H9 (cell line): Measurements from ENCODE around the gene NLRX1. TPM values are rescaled to one million over a fixed set of nuclear protein-coding genes. Genes with fewer than 3 reads are reported as not detected.

Experiments used
- DNase-seq: peaks from one replicate; pipeline ENCODE4 v3.0.0-alpha.2; 2017
- H2AFZ ChIP-seq: one replicate; pipeline ENCODE4 v1.6.1; 2013; ENCODE audit warnings: mild to moderate bottlenecking, low read length, control low read depth, moderate library complexity
- H2AK5ac ChIP-seq: 2 replicates; pipeline ENCODE4 v1.6.1; 2013; ENCODE audit warnings: low read length, control low read depth, mixed read lengths; ENCODE audit not compliant: insufficient read length
- H2BK120ac ChIP-seq: one replicate; pipeline ENCODE4 v1.6.1; 2013; ENCODE audit warnings: low read depth, mild to moderate bottlenecking, low read length, control low read depth, inconsistent platforms; ENCODE audit not compliant: poor library complexity, severe bottlenecking
- H2BK12ac ChIP-seq: 2 replicates; pipeline ENCODE4 v1.6.1; 2013; ENCODE audit warnings: low read length, control low read depth, mixed read lengths, low read depth; ENCODE audit not compliant: insufficient read length
- H2BK15ac ChIP-seq: 2 replicates; pipeline ENCODE4 v1.6.1; 2013; ENCODE audit warnings: low read depth, low read length, control low read depth
- H2BK20ac ChIP-seq: one replicate; pipeline ENCODE4 v1.6.1; 2013; ENCODE audit warnings: low read depth, mild to moderate bottlenecking, low read length, control low read depth, inconsistent platforms; ENCODE audit not compliant: poor library complexity, severe bottlenecking
- H2BK5ac ChIP-seq: 2 replicates; pipeline ENCODE4 v1.6.1; 2013; ENCODE audit warnings: low read length, control low read depth, mixed read lengths; ENCODE audit not compliant: insufficient read length
- H3K14ac ChIP-seq: 2 replicates; pipeline ENCODE4 v1.6.1; 2013; ENCODE audit warnings: low read length, control low read depth; ENCODE audit not compliant: insufficient read depth
- H3K18ac ChIP-seq: 2 replicates; pipeline ENCODE4 v1.6.1; 2013; ENCODE audit warnings: low read depth, mild to moderate bottlenecking, mixed read lengths, low read length, control low read depth; ENCODE audit not compliant: insufficient read length
- H3K23ac ChIP-seq: 2 replicates; pipeline ENCODE4 v1.6.1; 2013; ENCODE audit warnings: low read length, control low read depth, mixed read lengths, low read depth; ENCODE audit not compliant: insufficient read length
- H3K23me2 ChIP-seq: 2 replicates; pipeline ENCODE4 v1.6.1; 2013; ENCODE audit warnings: low read depth, mild to moderate bottlenecking, mixed read lengths, low read length, control low read depth; ENCODE audit not compliant: insufficient read length, poor library complexity, severe bottlenecking
- H3K27ac ChIP-seq: 2 replicates; pipeline ENCODE4 v1.5.1; 2013; ENCODE audit warnings: low read length, control low read depth, mixed read lengths, low read depth; ENCODE audit not compliant: insufficient read length
- H3K27me3 ChIP-seq: 2 replicates; pipeline ENCODE4 v1.6.1; 2013; ENCODE audit warnings: low read length, control low read depth, inconsistent platforms; ENCODE audit not compliant: insufficient read depth
- H3K4ac ChIP-seq: 2 replicates; pipeline ENCODE4 v1.6.1; 2013; ENCODE audit warnings: low read depth, mild to moderate bottlenecking, control low read depth, inconsistent platforms, low read length, moderate library complexity
- H3K4me1 ChIP-seq: 2 replicates; pipeline ENCODE4 v1.6.1; 2013; ENCODE audit warnings: low read length, control low read depth, inconsistent platforms; ENCODE audit not compliant: insufficient read depth
- H3K4me2 ChIP-seq: 2 replicates; pipeline ENCODE4 v1.6.1; 2013; ENCODE audit warnings: low read length, control low read depth, mixed read lengths; ENCODE audit not compliant: insufficient read length, insufficient read depth
- H3K56ac ChIP-seq: 2 replicates; pipeline ENCODE4 v1.6.1; 2013; ENCODE audit warnings: low read depth, mild to moderate bottlenecking, mixed read lengths, low read length, control low read depth; ENCODE audit not compliant: insufficient read length
- H3K79me1 ChIP-seq: 2 replicates; pipeline ENCODE4 v1.6.1; 2013; ENCODE audit warnings: low read depth, mild to moderate bottlenecking, moderate library complexity, low read length, control low read depth, inconsistent platforms; ENCODE audit not compliant: insufficient read depth, poor library complexity, severe bottlenecking
- H3K79me2 ChIP-seq: 2 replicates; pipeline ENCODE4 v1.6.1; 2013; ENCODE audit warnings: low read length, control low read depth, inconsistent platforms; ENCODE audit not compliant: insufficient read depth
- H3K9ac ChIP-seq: 2 replicates; pipeline ENCODE4 v1.6.1; 2013; ENCODE audit warnings: low read length, control low read depth, mixed read lengths; ENCODE audit not compliant: insufficient read length; ENCODE audit errors: extremely low read depth
- H3K9me3 ChIP-seq: one replicate; pipeline ENCODE4 v1.6.1; 2013; ENCODE audit warnings: low read depth, low read length, inconsistent platforms; ENCODE audit not compliant: control insufficient read depth
- H3T11ph ChIP-seq: one replicate; pipeline ENCODE4 v1.6.1; 2013; ENCODE audit warnings: mild to moderate bottlenecking, low read length, control low read depth, inconsistent platforms
- H4K20me1 ChIP-seq: one replicate; pipeline ENCODE4 v1.6.1; 2013; ENCODE audit not compliant: control insufficient read depth, insufficient read length, insufficient read depth
- H4K5ac ChIP-seq: 2 replicates; pipeline ENCODE4 v1.6.1; 2013; ENCODE audit warnings: low read depth, mild to moderate bottlenecking, mixed read lengths, low read length, control low read depth; ENCODE audit not compliant: insufficient read length
- H4K8ac ChIP-seq: replicated peaks from 2 replicates; pipeline ENCODE4 v1.6.1; 2013; ENCODE audit warnings: low read length, control low read depth, mixed read lengths, low read depth; ENCODE audit not compliant: insufficient read length
- H4K91ac ChIP-seq: 2 replicates; pipeline ENCODE4 v1.6.1; 2013; ENCODE audit warnings: low read depth, mild to moderate bottlenecking, moderate library complexity, mixed read lengths, low read length, control low read depth; ENCODE audit not compliant: insufficient read length
- H3K27ac Mint-ChIP-seq, 3 experiments: 2 replicates in 2 of 3; 3 replicates in 1 of 3; pipeline ENCODE4 v1.8.0; 2020 to 2021; ENCODE audit warnings: mixed read lengths in 3 of 3, mild to moderate bottlenecking in 1 of 3, moderate library complexity in 1 of 3
- H3K27me3 Mint-ChIP-seq: 2 replicates; pipeline ENCODE4 v1.8.0; 2021; ENCODE audit warnings: low read depth, mild to moderate bottlenecking, moderate library complexity, mixed read lengths
- H3K36me3 Mint-ChIP-seq, 3 experiments: 2 replicates in 2 of 3; 3 replicates in 1 of 3; pipeline ENCODE4 v1.8.0; 2020 to 2021; ENCODE audit warnings: low read depth in 3 of 3, mixed read lengths in 3 of 3; ENCODE audit not compliant: insufficient read depth in 1 of 3
- H3K4me1 Mint-ChIP-seq, 2 experiments: 2 replicates each; pipeline ENCODE4 v1.8.0; 2020; ENCODE audit warnings: mixed read lengths in 2 of 2
- H3K4me3 Mint-ChIP-seq, 2 experiments: 2 replicates in 1 of 2; 3 replicates in 1 of 2; pipeline ENCODE4 v1.8.0; 2020 to 2021; ENCODE audit warnings: mild to moderate bottlenecking in 2 of 2, mixed read lengths in 2 of 2, moderate library complexity in 1 of 2
- H3K9me3 Mint-ChIP-seq, 2 experiments: 2 replicates in 1 of 2; 3 replicates in 1 of 2; pipeline ENCODE4 v1.8.0; 2020; ENCODE audit warnings: mild to moderate bottlenecking in 2 of 2, mixed read lengths in 2 of 2, moderate library complexity in 1 of 2
- WGBS: extraction: QIAGEN DNeasy Blood & Tissue Kit; methylation state at CpG from one replicate; pipeline ENCODE4 v1.1.7; 2013; ENCODE audit warnings: missing lambda C conversion rate, low lambda C conversion rate, mixed read lengths; ENCODE audit not compliant: insufficient read length; ENCODE audit errors: extremely low coverage; 5-methylcytosine and 5-hydroxymethylcytosine counted together
- total RNA-seq: library from RNA; stranded (reverse); gene quantifications from 2 replicates; pipeline ENCODE4 v1.2.1, GENCODE V29; 2021
- TF ChIP-seq, protein P1 (sequence below): fragments of 200-600 bp; sonication (generic); conservative IDR thresholded peaks from 3 replicates; pipeline ENCODE4 v1.8.0; 2021; ENCODE audit warnings: antibody characterized with exemption, mild to moderate bottlenecking

NLRX1 gene
- total RNA-seq, 1 experiment from 2014 or later = 18.2 TPM

DNA sequence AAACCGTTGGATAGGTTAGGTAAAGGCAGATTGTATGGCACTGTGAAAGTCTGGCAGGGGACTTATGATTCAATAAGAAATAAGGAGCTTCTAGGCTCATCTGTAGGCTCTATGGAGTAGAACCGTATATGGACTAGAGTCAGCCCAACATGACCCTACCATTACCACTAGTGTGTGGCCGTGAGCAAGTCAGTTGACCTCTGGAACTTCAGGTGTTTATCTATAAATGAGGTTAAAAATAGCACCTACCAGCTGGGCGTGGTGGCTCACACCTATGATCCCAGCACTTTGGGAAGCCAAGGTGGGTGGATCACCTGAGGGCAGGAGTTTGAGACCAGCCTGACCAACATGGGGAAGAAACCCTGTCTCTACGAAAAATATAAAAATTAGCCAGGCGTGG, 42.7 kb upstream of the NLRX1 start:
- no peak overlapping the region for H3K56ac ChIP-seq
- H3K4me1 ChIP-seq = peaks cover 4% of the 10 kb centered on the region; the same call in 1 of the 2 replicates
- DNase-seq = no peak

More for the DNA sequence above, 42.7 kb upstream of the NLRX1 start:
- Mint-ChIP-seq H3K4me3 (no peak overlapping the region), H3K27me3 (no peaks in the 10 kb centered on the region), H3K4me1 (peaks cover 11 to 13% of the 10 kb centered on the region in 2 experiments), H3K9me3 (no peaks in the 10 kb centered on the region; a peak in 1 of 5 replicates), H3K27ac (no peak overlapping the region), H3K36me3 (peaks cover 1 to 53% (median 42%) of the 10 kb centered on the region in 3 experiments; a peak in 6 of 7 replicates)
- Histone ChIP-seq H3K14ac (no peak overlapping the region), H2AFZ (no peak overlapping the region), H2BK120ac (no peak overlapping the region), H3K18ac (no peak overlapping the region), H3K79me2 (peaks cover 8% of the 10 kb centered on the region), H4K8ac (no peak overlapping the region), H3K23me2 (peaks cover 5% of the 10 kb centered on the region), H2AK5ac (no peak overlapping the region), H2BK5ac (no peak overlapping the region), H4K20me1 (no peaks in the 10 kb centered on the region), H3T11ph (no peak overlapping the region), H4K5ac (no peak overlapping the region), H3K23ac (no peak overlapping the region), H3K27me3 (no peaks in the 10 kb centered on the region), H3K4ac (no peak overlapping the region), H2BK20ac (no peak overlapping the region), H3K4me2 (no peak overlapping the region), H2BK12ac (no peak overlapping the region), H4K91ac (no peak overlapping the region), H2BK15ac (no peak overlapping the region), H3K79me1 (peaks cover 6% of the 10 kb centered on the region), H3K9me3 (no peaks in the 10 kb centered on the region), H3K9ac (no peak overlapping the region), H3K27ac (no peak overlapping the region)
- WGBS = no CpG with 5 or more reads among the region's 6 CpGs
- TF ChIP-seq, protein P1, sequence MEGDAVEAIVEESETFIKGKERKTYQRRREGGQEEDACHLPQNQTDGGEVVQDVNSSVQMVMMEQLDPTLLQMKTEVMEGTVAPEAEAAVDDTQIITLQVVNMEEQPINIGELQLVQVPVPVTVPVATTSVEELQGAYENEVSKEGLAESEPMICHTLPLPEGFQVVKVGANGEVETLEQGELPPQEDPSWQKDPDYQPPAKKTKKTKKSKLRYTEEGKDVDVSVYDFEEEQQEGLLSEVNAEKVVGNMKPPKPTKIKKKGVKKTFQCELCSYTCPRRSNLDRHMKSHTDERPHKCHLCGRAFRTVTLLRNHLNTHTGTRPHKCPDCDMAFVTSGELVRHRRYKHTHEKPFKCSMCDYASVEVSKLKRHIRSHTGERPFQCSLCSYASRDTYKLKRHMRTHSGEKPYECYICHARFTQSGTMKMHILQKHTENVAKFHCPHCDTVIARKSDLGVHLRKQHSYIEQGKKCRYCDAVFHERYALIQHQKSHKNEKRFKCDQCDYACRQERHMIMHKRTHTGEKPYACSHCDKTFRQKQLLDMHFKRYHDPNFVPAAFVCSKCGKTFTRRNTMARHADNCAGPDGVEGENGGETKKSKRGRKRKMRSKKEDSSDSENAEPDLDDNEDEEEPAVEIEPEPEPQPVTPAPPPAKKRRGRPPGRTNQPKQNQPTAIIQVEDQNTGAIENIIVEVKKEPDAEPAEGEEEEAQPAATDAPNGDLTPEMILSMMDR = no peak
